Myocyte (in vitro differentiated cells): ENCODE results near the gene SYCN. TPM values are rescaled to one million over a fixed set of nuclear protein-coding genes. Genes with fewer than 3 reads are reported as not detected.
"Not testable (repeated sequence)": the region's sequence is repeated elsewhere in the genome, so short reads cannot be mapped to it uniquely, and the experiment has no call there.

Experiments used
- DNase-seq: peaks from one replicate; pipeline ENCODE4 v3.0.0-alpha.2; 2012; ENCODE audit warnings: low read depth
- polyA plus RNA-seq: library from polyadenylated mRNA; unstranded; fragments of >200 nt; gene quantifications from one replicate; pipeline ENCODE4 v1.2.1, GENCODE V29; 2012; ENCODE audit warnings: missing spikeins
- total RNA-seq: library from RNA; depleted of rRNA; stranded (reverse); fragments of >200 nt; gene quantifications from 2 replicates; pipeline ENCODE4 v1.2.3, GENCODE V29; 2014

SYCN gene
- total RNA-seq, result not detected in 2 replicates
- polyA plus RNA-seq, result not detected

- DNase-seq, result no peak
Observed at GRCh38 chr19:39203372-39204341, at the start of gene SYCN. TSS of gene SYCN (minus strand) at chr19:39204263. CDS start at chr19:39204254, 9 bp downstream.

- DNase-seq, result no peak
Observed at GRCh38 chr19:39253374-39254149, 49.5 kb upstream of the SYCN start.

- DNase-seq, result no peak
Observed at GRCh38 chr19:39252458-39252857, 48.4 kb upstream of the SYCN start.

- no peak for DNase-seq
Observed at GRCh38 chr19:39251846-39252245, 47.8 kb upstream of the SYCN start.

GRCh38 chr19:39251081-39251480 is 47.0 kb upstream of the SYCN start:
- no peak for DNase-seq

- no peak for DNase-seq
Observed at GRCh38 chr19:39248806-39249205, 44.7 kb upstream of the SYCN start, which contains the start of gene IFNL4. TSS of gene IFNL4 (minus strand) at chr19:39248856.

GRCh38 chr19:39247701-39248664 is 43.9 kb upstream of the SYCN start:
- no peak for DNase-seq

- no peak for DNase-seq
Observed at GRCh38 chr19:39246951-39247669, 43.0 kb upstream of the SYCN start.

- DNase-seq, result not testable (repeated sequence)
Observed at GRCh38 chr19:39245166-39245565, 41.1 kb upstream of the SYCN start.

GRCh38 chr19:39244410-39245100 is 40.5 kb upstream of the SYCN start, which contains the start of gene IFNL3:
TSS of gene IFNL3 (minus strand) at chr19:39245006. CDS start at chr19:39244967, 39 bp downstream.
- not testable (repeated sequence) for DNase-seq

- DNase-seq, result not testable (repeated sequence)
Observed at GRCh38 chr19:39243741-39244140, 39.7 kb upstream of the SYCN start.

- no peak for DNase-seq
Observed at GRCh38 chr19:39240421-39240820, 36.4 kb upstream of the SYCN start.

- no peak for DNase-seq
Observed at GRCh38 chr19:39238944-39239343, 34.9 kb upstream of the SYCN start.

- no peak for DNase-seq
Observed at GRCh38 chr19:39238209-39238608, 34.1 kb upstream of the SYCN start.

- no peak for DNase-seq
Observed at GRCh38 chr19:39237200-39238184, 33.4 kb upstream of the SYCN start.

- no peak for DNase-seq
Observed at GRCh38 chr19:39236527-39236926, 32.5 kb upstream of the SYCN start.

GRCh38 chr19:39232708-39233107 is 28.6 kb upstream of the SYCN start:
- no peak for DNase-seq
